IPS-18a (cell line): ENCODE results near the gene FAM124A.

Experiments used
- H3K27ac ChIP-seq: one replicate; pipeline ENCODE4 v1.5.1; 2013; ENCODE audit warnings: low read length
- H3K27me3 ChIP-seq: one replicate; pipeline ENCODE4 v1.6.1; 2013; ENCODE audit warnings: mild to moderate bottlenecking, low read length; ENCODE audit not compliant: control insufficient read depth, insufficient read depth
- H3K36me3 ChIP-seq: one replicate; pipeline ENCODE4 v1.6.1; 2013; ENCODE audit warnings: low read depth, low read length; ENCODE audit not compliant: control insufficient read depth
- H3K4me1 ChIP-seq: one replicate; pipeline ENCODE4 v1.6.1; 2013; ENCODE audit warnings: low read depth, low read length; ENCODE audit not compliant: control insufficient read depth
- H3K4me3 ChIP-seq: one replicate; pipeline ENCODE4 v1.5.1; 2013; ENCODE audit warnings: low read length
- H3K9ac ChIP-seq: one replicate; pipeline ENCODE4 v1.6.1; 2013; ENCODE audit warnings: mild to moderate bottlenecking, low read length, moderate library complexity
- H3K9me3 ChIP-seq: one replicate; pipeline ENCODE4 v1.6.1; 2013; ENCODE audit warnings: low read depth, low read length; ENCODE audit not compliant: control insufficient read depth

Gene FAM124A

GRCh38 chr13:51244637-51245405, 22.6 kb downstream of the FAM124A start:
- Histone ChIP-seq H3K4me3 (peak overlapping the region; percentile 47), H3K27me3 (no peaks in the 10 kb centered on the region), H3K4me1 (peaks cover 75% of the 10 kb centered on the region), H3K9me3 (no peaks in the 10 kb centered on the region), H3K36me3 (peaks cover 17% of the 10 kb centered on the region), H3K9ac (no peak overlapping the region), H3K27ac (no peak overlapping the region)

GRCh38 chr13:51245583-51245982, 23.4 kb downstream of the FAM124A start:
- Histone ChIP-seq H3K9ac (no peak overlapping the region), H3K4me1 (peaks cover 75% of the 10 kb centered on the region), H3K27me3 (no peaks in the 10 kb centered on the region), H3K27ac (no peak overlapping the region), H3K4me3 (no peak overlapping the region), H3K9me3 (no peaks in the 10 kb centered on the region), H3K36me3 (peaks cover 11% of the 10 kb centered on the region)

DNA sequence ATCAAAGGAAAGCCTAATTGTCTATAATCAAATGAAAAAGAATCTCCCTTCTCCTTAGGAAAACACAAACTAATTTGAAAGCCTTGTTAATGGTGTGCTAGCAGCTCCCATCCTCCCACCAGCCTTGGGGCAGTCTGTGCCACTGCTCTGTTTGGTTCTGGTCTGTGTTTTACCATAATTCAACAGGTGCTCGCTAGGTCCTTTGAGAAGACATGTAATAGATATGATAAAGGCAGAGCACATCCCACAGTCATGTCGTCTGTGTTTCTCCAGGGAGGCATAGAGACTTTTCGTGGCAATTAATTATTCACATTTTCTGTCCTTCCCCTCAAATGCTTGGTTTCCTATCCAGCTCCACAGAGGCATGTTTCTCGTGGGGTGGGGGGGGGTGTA, 23.8 kb downstream of the FAM124A start:
- H3K27me3 ChIP-seq: no peaks in the 10 kb centered on the region
- H3K4me1 ChIP-seq: peaks cover 75% of the 10 kb centered on the region
- H3K36me3 ChIP-seq: peaks cover 15% of the 10 kb centered on the region
- no peak overlapping the region for H3K27ac ChIP-seq
- no peak overlapping the region for H3K9ac ChIP-seq
- H3K4me3 ChIP-seq: no peak overlapping the region
- H3K9me3 ChIP-seq: no peaks in the 10 kb centered on the region

- Histone ChIP-seq H3K4me1 (peaks cover 70% of the 10 kb centered on the region), H3K9me3 (no peaks in the 10 kb centered on the region), H3K4me3 (no peak overlapping the region), H3K9ac (no peak overlapping the region), H3K27ac (no peak overlapping the region), H3K27me3 (no peaks in the 10 kb centered on the region), H3K36me3 (peaks cover 17% of the 10 kb centered on the region)
Measured at GRCh38 chr13:51246418-51247277, 24.4 kb downstream of the FAM124A start.

- no peaks in the 10 kb centered on the region for H3K9me3 ChIP-seq
- H3K27ac ChIP-seq: no peak overlapping the region
- H3K4me3 ChIP-seq: no peak overlapping the region
- no peaks in the 10 kb centered on the region for H3K27me3 ChIP-seq
- peaks cover 51% of the 10 kb centered on the region for H3K4me1 ChIP-seq
- H3K36me3 ChIP-seq: peaks cover 39% of the 10 kb centered on the region
- H3K9ac ChIP-seq: no peak overlapping the region
Measured at GRCh38 chr13:51249255-51249654, 27.1 kb downstream of the FAM124A start.

DNA sequence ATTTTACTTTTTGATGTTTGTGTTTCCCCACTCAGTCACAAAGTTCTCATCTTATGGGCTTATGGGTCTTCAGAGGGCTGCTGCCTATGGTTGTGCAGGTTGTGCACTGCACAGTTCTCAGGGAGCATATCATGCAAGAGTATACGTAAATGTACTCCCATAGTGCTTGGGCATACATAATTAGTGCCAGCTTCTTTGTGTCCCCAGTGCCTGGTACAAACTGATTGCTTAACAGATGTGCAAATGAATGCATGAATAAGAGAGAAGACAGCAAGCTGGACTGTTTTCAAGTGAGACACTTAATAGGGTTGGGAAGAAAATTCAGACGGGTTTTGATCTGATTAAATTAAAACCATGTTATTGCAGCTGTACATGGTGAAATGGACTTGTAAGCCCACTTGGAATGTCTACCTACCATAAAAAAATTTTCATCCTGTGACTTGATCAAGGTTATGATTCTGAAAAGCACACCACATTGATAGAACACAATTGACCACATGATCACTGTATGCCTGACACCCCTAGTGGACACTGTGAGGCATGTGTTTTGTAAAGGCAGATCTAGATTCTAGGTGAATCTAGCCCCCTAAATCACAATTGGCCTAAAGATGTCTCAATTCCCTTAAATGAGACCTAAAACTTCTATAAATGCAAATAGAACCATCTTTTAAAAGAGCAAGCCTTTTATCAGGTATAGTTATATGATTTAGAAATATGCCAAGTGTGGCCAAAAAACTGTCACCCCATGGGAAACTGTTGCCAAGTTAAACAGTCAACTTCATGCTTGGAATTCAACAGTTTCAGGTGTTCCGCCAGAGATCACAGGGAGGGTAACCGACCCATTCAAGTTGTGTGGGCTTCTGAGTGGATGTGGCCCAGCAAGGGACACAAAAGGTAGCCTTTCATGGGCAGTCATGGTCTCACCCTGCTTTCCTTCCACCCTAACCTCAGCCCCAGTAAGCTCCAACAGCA, 27.9 kb downstream of the FAM124A start:
- H3K4me3 ChIP-seq: no peak overlapping the region
- peaks cover 39% of the 10 kb centered on the region for H3K36me3 ChIP-seq
- H3K9ac ChIP-seq: no peak overlapping the region
- H3K27ac ChIP-seq: no peak overlapping the region
- no peaks in the 10 kb centered on the region for H3K27me3 ChIP-seq
- no peaks in the 10 kb centered on the region for H3K9me3 ChIP-seq
- H3K4me1 ChIP-seq: peaks cover 48% of the 10 kb centered on the region

DNA sequence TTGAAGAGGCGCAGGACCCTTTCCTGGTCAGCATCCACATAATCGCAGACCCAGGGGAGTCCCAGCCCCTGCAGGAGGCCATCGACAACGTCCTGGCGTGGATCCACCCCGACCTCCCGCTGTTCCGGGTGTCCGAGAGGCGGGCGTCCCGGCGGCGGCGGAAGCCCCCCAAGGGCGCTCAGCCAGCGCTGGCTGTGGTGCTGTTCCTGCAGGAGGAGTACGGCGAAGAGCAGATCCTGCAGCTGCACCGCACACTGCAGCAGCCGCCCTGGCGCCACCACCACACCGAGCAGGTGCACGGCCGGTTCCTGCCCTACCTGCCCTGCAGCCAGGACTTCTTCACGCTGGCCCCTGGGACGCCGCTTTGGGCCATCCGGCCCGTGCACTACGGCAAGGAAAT, 29.3 kb downstream of the FAM124A start:
- Histone ChIP-seq H3K27me3 (no peaks in the 10 kb centered on the region), H3K27ac (no peak overlapping the region), H3K36me3 (peaks cover 39% of the 10 kb centered on the region), H3K9me3 (no peaks in the 10 kb centered on the region), H3K4me1 (peaks cover 46% of the 10 kb centered on the region), H3K9ac (no peak overlapping the region), H3K4me3 (no peak overlapping the region)

- H3K9ac ChIP-seq: no peak overlapping the region
- peaks cover 41% of the 10 kb centered on the region for H3K4me1 ChIP-seq
- peaks cover 51% of the 10 kb centered on the region for H3K36me3 ChIP-seq
- no peaks in the 10 kb centered on the region for H3K9me3 ChIP-seq
- no peaks in the 10 kb centered on the region for H3K27me3 ChIP-seq
- H3K27ac ChIP-seq: no peak overlapping the region
- H3K4me3 ChIP-seq: no peak overlapping the region
Measured at GRCh38 chr13:51252954-51253532, 30.8 kb downstream of the FAM124A start.

DNA sequence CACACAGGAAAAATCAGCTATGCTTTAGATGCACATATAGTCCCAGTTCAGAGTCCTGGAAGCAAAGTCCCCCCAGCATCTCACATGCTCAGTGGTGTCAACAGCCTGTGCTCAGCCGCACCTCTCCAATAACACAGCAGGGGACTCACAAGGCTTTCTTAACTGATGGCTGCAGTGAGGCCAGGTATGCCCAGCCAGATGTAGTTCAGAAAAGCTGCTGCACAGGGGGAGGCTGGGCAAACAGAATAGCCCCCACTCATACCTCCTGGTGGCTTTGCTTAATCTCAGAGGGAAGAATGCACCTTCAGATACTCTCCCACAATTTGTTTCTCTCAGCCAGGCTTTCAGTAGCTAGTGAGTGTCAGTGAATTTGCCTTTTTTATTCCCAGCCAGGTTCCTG, 33.4 kb downstream of the FAM124A start:
- Histone ChIP-seq H3K4me3 (no peak overlapping the region), H3K27ac (no peak overlapping the region), H3K9ac (no peak overlapping the region), H3K36me3 (peaks cover 45% of the 10 kb centered on the region), H3K4me1 (peaks cover 23% of the 10 kb centered on the region), H3K9me3 (no peaks in the 10 kb centered on the region), H3K27me3 (no peaks in the 10 kb centered on the region)

DNA sequence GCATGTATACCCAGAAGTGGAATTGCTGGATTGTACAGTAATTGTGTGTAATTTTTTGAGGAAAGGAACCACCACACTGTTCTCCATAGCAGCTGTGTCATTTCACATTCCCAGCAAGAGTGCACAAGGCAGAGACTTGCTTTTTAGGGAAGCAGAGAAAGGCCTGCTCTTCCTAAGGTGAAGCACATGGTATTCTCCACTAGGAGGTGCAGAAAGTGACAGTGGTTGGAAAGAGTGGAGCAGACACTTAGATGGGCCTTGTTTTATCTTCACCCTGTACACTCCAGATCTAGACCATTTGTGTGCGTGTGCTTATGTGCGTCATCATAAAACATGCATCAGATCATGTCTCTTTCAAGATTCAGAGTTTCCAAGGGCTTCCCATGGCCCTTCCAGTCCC, 35.0 kb downstream of the FAM124A start:
- Histone ChIP-seq H3K9ac (no peak overlapping the region), H3K4me1 (peaks cover 23% of the 10 kb centered on the region), H3K27ac (no peak overlapping the region), H3K9me3 (no peaks in the 10 kb centered on the region), H3K36me3 (peaks cover 38% of the 10 kb centered on the region), H3K4me3 (no peak overlapping the region), H3K27me3 (no peaks in the 10 kb centered on the region)
